ENCODE results near the gene NFIC.

- TF ChIP-seq CTCF (conservative IDR thresholded peaks at IDR 0.05) (no peak), EZH2 (IDR thresholded peaks at IDR 0.05; ENCODE audit: low read depth) (no peak)
These were observed 113.4 kb downstream of the NFIC start for GRCh38 chr19:3479834-3480215.
